ENCODE data around the gene SMIM21. TPM values are rescaled to one million over a fixed set of nuclear protein-coding genes. Genes with fewer than 3 reads are reported as not detected.

SMIM21 gene
- total RNA-seq, 3 donors from 2014 or later = not detected

DNA sequence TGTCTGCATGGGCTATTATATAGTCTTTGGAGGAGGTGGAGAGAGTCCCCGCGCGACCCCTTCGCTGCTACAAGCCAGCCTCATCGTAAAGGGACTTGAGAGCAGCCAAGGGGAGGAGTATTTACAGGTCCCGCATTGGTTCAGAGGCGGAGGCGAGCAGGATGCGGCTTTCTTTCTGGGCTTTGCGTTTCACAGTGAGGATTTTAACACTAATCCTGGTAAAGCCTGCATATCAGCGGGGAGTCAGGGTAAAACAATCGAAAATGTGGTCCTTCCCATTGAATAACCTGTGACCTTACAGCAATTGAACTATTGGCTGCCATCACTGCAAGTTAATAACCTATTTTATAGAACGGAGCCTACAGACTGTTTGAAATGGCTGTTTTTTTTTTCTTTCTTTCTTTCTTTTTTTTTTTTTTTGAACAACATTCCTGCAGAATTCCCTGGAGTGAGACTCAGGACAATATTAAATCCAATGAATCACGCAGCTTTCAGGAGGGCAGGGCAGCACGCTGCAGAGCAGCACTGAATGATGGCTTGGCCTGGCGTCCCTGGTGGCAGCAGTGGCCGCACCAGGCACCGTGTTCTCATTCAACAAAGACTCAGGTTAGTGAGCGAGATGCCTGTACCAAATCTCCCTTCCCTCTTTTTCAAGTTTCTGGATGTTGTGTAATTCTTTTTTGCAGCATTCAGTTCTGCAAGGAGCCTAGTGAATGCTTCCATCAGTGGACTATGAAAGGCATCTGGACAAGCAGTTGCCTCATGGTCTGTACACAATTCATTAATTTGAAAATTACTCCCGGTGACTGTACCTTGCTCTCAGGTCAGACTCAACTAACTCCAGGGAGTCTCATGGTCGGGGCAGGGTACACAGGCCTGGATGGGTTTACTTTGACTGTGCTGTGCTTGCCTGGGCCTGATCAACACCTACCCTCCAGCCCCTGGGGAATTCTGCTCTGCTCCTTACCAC lies 19.8 kb downstream of the SMIM21 start:
- Mint-ChIP-seq H3K4me1 (ENCODE audit: low read depth) (peaks cover 17% of the 10 kb centered on the region), H3K9me3 (no peaks in the 10 kb centered on the region), H3K4me3 (no peak overlapping the region), H3K36me3 (ENCODE audit: insufficient read depth) (no peaks in the 10 kb centered on the region), H3K27me3 (ENCODE audit: low read depth) (peaks cover 9% of the 10 kb centered on the region)
- ATAC-seq (no peak), DNase-seq (no peak)

DNA sequence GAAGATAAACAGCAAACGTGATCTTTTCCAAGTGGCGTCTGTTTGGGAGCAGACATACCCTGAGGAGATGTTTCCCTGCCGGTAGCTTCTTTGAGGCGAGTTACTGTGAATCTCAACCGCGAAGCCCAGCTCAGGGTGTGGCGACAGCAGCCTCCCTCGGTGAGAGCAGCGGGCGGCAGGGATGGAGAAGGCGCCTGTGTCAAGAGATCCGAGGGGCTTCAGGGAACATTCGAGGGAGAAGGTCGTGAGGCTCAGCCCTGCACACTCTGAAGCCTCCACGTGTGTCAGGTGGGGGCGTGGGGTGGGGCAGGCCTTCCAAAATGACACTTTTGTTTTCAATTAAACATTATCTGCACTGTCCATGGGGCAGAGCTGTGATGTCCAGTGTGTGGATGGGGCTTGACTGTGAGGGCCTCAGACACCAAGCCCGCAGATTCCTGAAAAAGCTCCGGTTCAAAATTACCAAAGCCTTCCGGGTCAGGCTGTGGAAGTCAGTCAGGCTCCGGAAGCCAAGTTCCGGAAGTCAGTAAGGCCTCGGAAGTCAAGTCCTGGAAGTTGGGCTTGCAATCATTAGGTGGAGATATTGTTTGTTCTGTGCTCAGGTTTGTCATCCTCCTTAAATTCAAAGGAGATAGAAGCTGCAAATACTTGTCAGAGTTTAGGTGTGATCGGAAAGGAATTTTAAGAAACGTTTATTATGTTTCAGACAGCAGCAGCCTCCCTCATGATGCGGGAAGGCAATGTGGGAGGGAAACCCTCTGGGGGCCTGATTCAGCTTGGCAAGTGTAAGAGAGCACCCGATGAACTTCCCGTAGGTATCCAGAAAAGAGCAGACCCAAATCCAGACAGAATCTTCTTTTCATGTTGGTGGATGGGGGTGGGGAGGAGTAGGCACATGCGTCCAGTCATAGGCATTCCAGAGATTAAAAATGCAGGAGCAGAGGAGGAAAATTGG lies 20.7 kb downstream of the SMIM21 start:
- Mint-ChIP-seq H3K36me3 (ENCODE audit: insufficient read depth) (no peaks in the 10 kb centered on the region), H3K4me1 (ENCODE audit: low read depth) (peaks cover 17% of the 10 kb centered on the region), H3K9me3 (no peaks in the 10 kb centered on the region), H3K27me3 (ENCODE audit: low read depth) (peaks cover 11% of the 10 kb centered on the region), H3K4me3 (no peak overlapping the region)
- no peak for DNase-seq
- ATAC-seq = no peak

DNA sequence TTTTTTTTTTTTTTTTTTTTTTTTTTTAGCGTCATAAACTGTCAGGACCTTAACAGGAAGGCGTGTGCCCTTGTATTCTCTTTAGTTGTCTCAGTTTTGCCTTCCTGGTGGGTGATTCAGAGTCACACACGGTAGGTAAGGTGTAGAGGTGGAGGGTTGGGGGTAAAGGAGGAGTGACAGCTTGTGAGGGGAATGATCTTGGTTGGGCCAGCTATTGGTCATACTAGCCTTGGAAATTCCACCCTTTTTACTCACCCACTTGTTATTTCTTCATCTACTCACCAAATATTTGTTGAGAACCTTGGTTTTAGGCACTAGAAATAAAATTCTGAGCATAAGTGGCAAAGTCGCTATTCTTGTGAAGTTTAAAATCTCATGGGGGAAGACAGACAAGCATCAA lies 22.2 kb downstream of the SMIM21 start:
- ATAC-seq = no peak
- H3K9me3 Mint-ChIP-seq = no peaks in the 10 kb centered on the region
- H3K36me3 Mint-ChIP-seq (ENCODE audit: insufficient read depth) = no peaks in the 10 kb centered on the region

DNA sequence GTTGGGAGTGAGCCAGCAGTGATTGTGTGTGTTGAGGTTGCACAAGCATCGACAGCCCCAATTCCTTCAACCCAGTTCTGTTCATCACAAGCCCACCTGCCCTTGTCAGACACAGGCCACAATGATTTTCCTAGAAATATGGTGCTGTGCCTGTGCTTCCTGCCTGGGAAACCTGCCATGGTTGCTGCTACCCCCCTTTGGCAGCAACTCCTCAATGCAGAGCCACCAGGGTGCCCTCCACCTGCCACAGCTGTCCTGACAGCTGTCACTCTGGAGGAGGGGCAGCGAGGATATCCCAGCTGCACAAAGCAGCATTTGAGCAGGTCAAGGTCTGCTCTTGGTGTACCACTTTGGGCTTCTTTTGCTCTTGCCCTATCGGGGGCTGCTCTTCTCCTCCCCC lies 27.1 kb downstream of the SMIM21 start:
- no peaks in the 10 kb centered on the region for H3K9me3 Mint-ChIP-seq
- no peaks in the 10 kb centered on the region for H3K36me3 Mint-ChIP-seq (ENCODE audit: insufficient read depth)
- no peak overlapping the region for H3K4me3 Mint-ChIP-seq
- ATAC-seq = no peak
- no peaks in the 10 kb centered on the region for H3K4me1 Mint-ChIP-seq (ENCODE audit: low read depth)
- peaks cover 8% of the 10 kb centered on the region for H3K27me3 Mint-ChIP-seq (ENCODE audit: low read depth)
- DNase-seq = no peak

More for the DNA sequence above, 22.2 kb downstream of the SMIM21 start:
- Mint-ChIP-seq H3K27me3 (ENCODE audit: low read depth) (peaks cover 11% of the 10 kb centered on the region), H3K4me3 (no peak overlapping the region), H3K4me1 (ENCODE audit: low read depth) (peaks cover 13% of the 10 kb centered on the region)
- no peak for DNase-seq

DNA sequence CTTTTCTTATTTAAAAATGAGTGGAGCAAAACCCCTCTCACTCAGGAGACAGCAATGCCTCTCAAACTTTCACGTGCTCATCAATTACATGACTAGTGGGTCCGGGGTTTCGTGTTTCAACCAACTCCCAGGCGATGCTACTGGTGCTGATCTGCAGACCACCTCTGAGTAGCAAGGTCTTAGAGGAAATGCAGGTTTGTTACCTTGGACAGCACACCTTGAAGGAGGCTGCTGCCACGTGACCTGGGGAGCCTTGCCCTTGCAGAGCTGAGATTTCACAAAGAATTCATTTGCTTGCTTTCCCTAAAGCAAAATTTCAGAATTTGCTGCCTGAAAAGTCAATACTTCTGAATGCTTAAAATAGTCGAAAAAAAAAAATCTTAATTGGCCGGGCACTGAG lies 32.4 kb downstream of the SMIM21 start:
- ATAC-seq (no peak), DNase-seq (no peak)
- no peaks in the 10 kb centered on the region for H3K36me3 Mint-ChIP-seq (ENCODE audit: insufficient read depth)
- H3K27me3 Mint-ChIP-seq (ENCODE audit: low read depth) = peaks cover 11% of the 10 kb centered on the region
- H3K4me1 Mint-ChIP-seq (ENCODE audit: low read depth) = no peaks in the 10 kb centered on the region
- no peaks in the 10 kb centered on the region for H3K9me3 Mint-ChIP-seq
- no peak overlapping the region for H3K4me3 Mint-ChIP-seq

DNA sequence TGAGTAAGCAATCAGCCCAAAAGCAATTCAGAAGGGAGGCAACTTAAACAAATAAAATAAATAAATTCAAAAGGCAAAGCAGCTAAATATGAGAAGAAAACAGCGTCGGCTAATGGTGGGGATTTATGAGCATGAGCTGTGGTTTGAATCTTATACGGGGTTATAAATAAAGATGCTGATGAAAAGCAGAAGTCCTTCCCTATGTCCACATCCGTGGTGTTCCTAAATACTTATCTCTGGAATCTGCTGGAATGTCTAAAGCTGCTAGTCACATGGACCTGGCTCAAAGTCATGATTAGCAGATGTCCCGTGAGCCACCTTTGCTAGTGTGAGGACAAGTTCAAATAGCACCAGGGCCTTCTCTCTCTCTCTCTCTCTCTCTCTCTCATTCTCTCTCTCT lies 33.8 kb downstream of the SMIM21 start:
- DNase-seq = no peak
- Mint-ChIP-seq H3K9me3 (no peaks in the 10 kb centered on the region), H3K4me1 (ENCODE audit: low read depth) (no peaks in the 10 kb centered on the region), H3K27me3 (ENCODE audit: low read depth) (peaks cover 11% of the 10 kb centered on the region), H3K4me3 (no peak overlapping the region), H3K36me3 (ENCODE audit: insufficient read depth) (no peaks in the 10 kb centered on the region)
- ATAC-seq = no peak

DNA sequence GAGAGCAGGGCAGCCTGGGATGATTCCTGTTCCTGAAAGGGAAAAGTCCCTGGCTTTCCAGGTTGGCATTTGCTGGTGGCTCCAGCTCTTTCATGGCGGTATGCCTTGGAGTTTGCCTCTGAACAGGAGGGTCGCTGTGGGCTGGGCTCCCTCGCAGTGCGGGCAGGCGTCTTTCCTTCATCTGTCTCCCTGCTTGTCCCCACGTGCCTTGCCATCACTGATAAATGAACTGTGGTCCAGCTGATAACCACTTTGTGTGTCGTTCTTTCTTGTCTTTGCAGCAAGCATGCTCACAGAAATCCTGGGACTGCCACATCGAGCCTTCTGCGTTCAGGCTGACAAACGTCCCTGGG lies 35.3 kb downstream of the SMIM21 start:
- Mint-ChIP-seq H3K27me3 (ENCODE audit: low read depth) (peaks cover 10% of the 10 kb centered on the region), H3K4me1 (ENCODE audit: low read depth) (no peaks in the 10 kb centered on the region), H3K36me3 (ENCODE audit: insufficient read depth) (no peaks in the 10 kb centered on the region)

DNA sequence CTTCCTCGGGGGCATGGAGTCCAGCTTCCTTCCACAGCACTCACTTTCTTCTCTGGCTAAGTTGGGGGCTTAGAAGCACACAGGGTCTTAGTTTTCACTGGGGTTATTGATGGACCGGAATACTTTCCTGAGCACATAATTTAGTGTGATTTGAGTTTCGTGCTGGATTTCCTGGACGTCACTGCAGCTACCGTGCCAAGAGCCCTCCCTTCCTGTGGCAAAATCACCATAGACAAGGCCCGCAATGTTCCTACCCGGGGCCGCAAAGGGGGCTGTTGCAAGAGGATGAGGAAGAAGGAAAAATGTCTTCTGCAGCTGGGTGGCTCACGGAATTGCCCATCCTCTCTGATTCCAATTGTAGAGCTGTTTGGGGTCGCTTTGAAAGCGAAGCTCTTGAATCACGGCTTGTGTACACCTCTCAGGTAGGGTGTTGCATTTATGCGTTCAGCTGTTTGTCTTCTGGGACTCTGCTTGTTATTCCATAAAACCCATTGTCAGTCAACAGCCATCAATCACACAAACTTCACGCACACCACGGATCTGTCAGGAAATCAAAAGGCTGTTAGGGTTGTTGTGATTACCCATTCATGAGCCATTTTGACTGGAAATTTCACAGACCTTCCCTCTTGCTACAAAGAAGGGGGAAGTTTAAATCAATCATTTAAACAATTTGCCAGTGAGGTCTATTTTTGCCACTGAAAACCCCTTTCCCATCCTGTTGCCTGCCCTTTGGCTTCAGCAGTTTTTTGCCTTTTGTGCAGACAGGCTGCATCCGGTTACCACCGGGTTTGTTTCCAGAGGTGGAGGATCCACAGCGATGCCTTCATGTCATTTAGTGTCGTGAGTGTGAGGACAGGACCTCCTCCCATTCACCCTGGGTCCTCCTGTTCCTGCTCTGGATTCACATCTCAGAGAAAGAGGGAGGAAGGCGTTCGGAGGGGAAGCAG lies 36.0 kb downstream of the SMIM21 start:
- Mint-ChIP-seq H3K4me1 (ENCODE audit: low read depth) (no peaks in the 10 kb centered on the region), H3K4me3 (no peak overlapping the region), H3K27me3 (ENCODE audit: low read depth) (peaks cover 10% of the 10 kb centered on the region), H3K9me3 (no peaks in the 10 kb centered on the region), H3K36me3 (ENCODE audit: insufficient read depth) (no peaks in the 10 kb centered on the region)
- ATAC-seq (no peak), DNase-seq (no peak)

More for the DNA sequence above, 35.3 kb downstream of the SMIM21 start:
- no peak for DNase-seq
- Mint-ChIP-seq H3K4me3 (no peak overlapping the region), H3K9me3 (no peaks in the 10 kb centered on the region)
- ATAC-seq = no peak

DNA sequence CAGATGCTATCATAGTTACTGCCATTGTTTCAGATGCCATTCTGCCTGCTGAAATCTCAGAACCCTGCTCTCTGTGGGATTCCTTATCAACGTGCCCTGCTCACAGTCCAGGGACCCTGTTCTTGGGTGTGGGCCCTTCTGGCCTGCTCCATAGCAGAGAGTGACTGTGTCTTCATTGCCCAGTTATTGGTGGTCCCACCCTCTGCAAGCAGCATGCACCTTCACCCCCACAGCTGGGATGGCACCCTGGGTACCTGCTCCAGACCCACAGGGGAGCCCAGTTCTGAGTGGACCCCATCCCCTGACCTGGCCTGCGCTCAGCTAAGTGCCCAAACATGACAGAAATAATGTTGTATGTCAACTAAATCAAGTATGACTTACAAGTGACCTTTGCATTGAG lies 36.6 kb downstream of the SMIM21 start:
- H3K9me3 Mint-ChIP-seq = no peaks in the 10 kb centered on the region
- H3K36me3 Mint-ChIP-seq (ENCODE audit: insufficient read depth) = no peaks in the 10 kb centered on the region
- H3K4me1 Mint-ChIP-seq (ENCODE audit: low read depth) = no peaks in the 10 kb centered on the region
- H3K27me3 Mint-ChIP-seq (ENCODE audit: low read depth) = peaks cover 12% of the 10 kb centered on the region
- H3K4me3 Mint-ChIP-seq = no peak overlapping the region
- DNase-seq (no peak), ATAC-seq (no peak)

DNA sequence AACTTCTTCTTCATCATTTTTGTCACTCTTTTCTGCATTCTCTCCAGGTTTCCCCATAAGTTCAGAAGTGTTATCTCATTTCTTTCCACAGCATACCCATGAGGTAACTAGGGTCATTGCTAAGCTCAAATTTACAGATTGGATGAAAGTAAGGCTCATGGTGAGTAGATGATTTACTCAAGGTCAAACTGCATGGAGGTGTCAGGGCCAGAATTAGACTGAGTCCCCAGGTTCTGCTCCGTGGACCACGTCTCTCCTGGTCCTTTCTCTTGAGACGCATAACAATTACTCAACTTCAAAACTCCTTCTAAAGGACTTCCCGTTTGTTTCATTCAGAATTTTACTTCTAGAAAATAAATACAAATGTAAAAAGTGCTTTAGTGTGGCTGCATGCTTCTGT lies 43.4 kb downstream of the SMIM21 start:
- no peak for DNase-seq
- Mint-ChIP-seq H3K36me3 (ENCODE audit: insufficient read depth) (no peaks in the 10 kb centered on the region), H3K4me1 (ENCODE audit: low read depth) (no peaks in the 10 kb centered on the region), H3K9me3 (no peaks in the 10 kb centered on the region), H3K27me3 (ENCODE audit: low read depth) (peaks cover 17% of the 10 kb centered on the region), H3K4me3 (no peak overlapping the region)
- ATAC-seq = no peak

DNA sequence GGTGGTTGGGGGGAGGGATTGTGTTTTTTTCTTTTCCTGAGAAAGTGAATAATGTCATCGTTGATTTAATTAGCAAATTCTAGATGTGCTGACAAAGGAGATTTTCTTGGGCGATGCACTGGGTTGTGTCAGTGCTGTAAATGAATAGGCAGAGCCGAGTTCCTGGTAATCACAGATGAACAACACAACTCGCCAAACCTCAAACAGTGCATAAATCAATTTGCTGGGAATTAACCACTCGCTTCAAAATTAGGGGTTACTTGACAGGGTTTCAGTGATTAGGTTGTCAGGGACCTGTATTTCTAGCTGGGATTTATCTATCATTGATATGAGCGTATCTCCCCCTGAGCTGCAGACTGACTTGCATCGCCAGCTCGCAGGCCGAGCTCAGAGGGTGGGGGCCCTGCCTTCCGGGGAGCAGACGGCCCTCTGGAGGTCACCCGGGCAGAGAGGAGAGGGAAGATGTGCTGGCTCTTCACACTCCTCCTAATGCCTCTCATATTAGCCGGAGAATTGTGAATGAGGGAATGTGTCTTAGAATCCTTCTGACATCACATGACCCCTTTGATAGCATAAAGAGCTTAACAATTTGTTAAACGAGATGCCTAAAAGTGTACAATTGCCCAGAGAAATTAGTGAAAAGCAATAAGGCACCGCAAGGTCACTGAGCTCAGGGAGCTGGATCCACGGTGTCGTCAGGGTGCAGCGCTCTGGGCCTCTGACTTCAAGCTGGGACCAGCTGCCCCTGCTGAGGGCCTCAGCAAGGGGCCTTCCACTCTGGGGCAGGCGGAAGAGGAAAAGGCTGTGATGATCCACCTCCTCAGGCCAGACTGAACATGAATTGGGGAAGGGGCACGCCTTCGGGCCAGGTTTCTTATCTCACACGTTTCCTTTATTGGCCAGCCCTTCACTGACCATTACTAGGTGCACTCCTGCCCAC lies 48.9 kb downstream of the SMIM21 start:
- Mint-ChIP-seq H3K4me1 (ENCODE audit: low read depth) (no peaks in the 10 kb centered on the region), H3K9me3 (no peaks in the 10 kb centered on the region), H3K4me3 (no peak overlapping the region), H3K36me3 (ENCODE audit: insufficient read depth) (no peaks in the 10 kb centered on the region), H3K27me3 (ENCODE audit: low read depth) (peaks cover 11% of the 10 kb centered on the region)
- DNase-seq (no peak), ATAC-seq (no peak)

DNA sequence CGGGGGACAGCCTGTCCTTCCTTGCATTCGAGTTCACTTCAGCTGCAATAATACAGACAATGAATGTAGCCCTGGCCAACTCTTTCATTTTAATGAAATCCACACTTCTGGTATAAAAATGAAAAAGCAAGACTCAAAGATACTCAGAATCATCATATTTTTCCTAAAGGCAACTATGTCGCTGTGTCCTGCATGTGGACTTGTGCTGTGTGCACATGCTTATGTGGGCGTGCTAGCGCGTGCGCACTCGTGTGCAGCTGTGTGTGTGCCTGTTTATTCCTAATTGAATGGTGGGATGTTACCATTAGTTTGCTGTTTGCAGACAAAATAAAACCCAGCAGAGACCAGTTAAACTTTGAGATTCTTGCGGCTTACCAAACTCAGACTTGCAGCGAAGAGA lies 49.6 kb downstream of the SMIM21 start:
- no peaks in the 10 kb centered on the region for H3K4me1 Mint-ChIP-seq (ENCODE audit: low read depth)
- no peaks in the 10 kb centered on the region for H3K36me3 Mint-ChIP-seq (ENCODE audit: insufficient read depth)
- no peak overlapping the region for H3K4me3 Mint-ChIP-seq

DNA sequence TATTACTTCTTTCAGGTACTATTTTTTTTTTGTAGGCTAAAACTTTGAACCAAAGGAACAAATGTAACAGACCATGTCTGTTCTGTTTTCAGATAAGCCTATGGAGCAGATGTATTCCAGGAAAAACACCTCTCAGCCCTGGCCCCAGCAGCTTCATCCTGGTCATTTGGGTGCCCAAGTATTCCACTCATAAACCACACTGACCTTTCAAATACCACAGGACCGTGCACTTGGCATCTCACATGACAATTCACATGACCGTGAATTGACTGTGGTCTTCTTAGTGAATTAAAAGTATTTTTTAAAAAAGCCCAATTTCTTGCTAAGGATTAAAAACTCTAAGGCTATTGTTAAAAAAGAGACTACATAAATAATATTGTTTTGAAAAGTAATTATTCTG lies 50.2 kb downstream of the SMIM21 start:
- no peak for ATAC-seq
- Mint-ChIP-seq H3K27me3 (ENCODE audit: low read depth) (peaks cover 8% of the 10 kb centered on the region), H3K9me3 (no peaks in the 10 kb centered on the region), H3K36me3 (ENCODE audit: insufficient read depth) (no peaks in the 10 kb centered on the region), H3K4me1 (ENCODE audit: low read depth) (no peaks in the 10 kb centered on the region), H3K4me3 (no peak overlapping the region)
- DNase-seq = no peak

More for the DNA sequence above, 49.6 kb downstream of the SMIM21 start:
- H3K9me3 Mint-ChIP-seq = no peaks in the 10 kb centered on the region
- peaks cover 7% of the 10 kb centered on the region for H3K27me3 Mint-ChIP-seq (ENCODE audit: low read depth)
- no peak for ATAC-seq
- no peak for DNase-seq
